Chondrocyte (in vitro differentiated cells): Measurements from ENCODE around the gene MRPL53. TPM values are rescaled to one million over a fixed set of nuclear protein-coding genes. Genes with fewer than 3 reads are reported as not detected.

Experiments used
- DNase-seq: peaks from one replicate; pipeline ENCODE4 v3.0.0; 2021; ENCODE audit warnings: mixed read lengths, low spot score
- H3K27ac Mint-ChIP-seq: one replicate; pipeline ENCODE4 v1.8.0; 2021; ENCODE audit warnings: mild to moderate bottlenecking, moderate library complexity, mixed read lengths; ENCODE audit not compliant: unreplicated experiment
- H3K27me3 Mint-ChIP-seq: 2 replicates; pipeline ENCODE4 v1.8.0; 2021; ENCODE audit warnings: low read depth, mixed read lengths
- H3K36me3 Mint-ChIP-seq: 2 replicates; pipeline ENCODE4 v1.8.0; 2021; ENCODE audit warnings: low read depth, mixed read lengths
- H3K4me1 Mint-ChIP-seq: 2 replicates; pipeline ENCODE4 v1.8.0; 2021; ENCODE audit warnings: low read depth, mild to moderate bottlenecking, mixed read lengths
- H3K4me3 Mint-ChIP-seq: one replicate; pipeline ENCODE4 v1.8.0; 2021; ENCODE audit warnings: mild to moderate bottlenecking, moderate library complexity, mixed read lengths; ENCODE audit not compliant: unreplicated experiment
- H3K9me3 Mint-ChIP-seq: 2 replicates; pipeline ENCODE4 v1.8.0; 2021; ENCODE audit warnings: low read depth, mixed read lengths
- total RNA-seq: library from RNA; stranded (reverse); gene quantifications from 3 replicates; pipeline ENCODE4 v1.2.1, GENCODE V29; 2021
- TF ChIP-seq, protein P1 (sequence below): fragments of 200-600 bp; sonication (generic); IDR thresholded peaks from 2 replicates; pipeline ENCODE4 v1.5.0; 2021; ENCODE audit warnings: antibody characterized with exemption, mild to moderate bottlenecking, moderate library complexity

MRPL53 gene
- total RNA-seq, 1 donor from 2014 or later = 49.5 TPM

DNA sequence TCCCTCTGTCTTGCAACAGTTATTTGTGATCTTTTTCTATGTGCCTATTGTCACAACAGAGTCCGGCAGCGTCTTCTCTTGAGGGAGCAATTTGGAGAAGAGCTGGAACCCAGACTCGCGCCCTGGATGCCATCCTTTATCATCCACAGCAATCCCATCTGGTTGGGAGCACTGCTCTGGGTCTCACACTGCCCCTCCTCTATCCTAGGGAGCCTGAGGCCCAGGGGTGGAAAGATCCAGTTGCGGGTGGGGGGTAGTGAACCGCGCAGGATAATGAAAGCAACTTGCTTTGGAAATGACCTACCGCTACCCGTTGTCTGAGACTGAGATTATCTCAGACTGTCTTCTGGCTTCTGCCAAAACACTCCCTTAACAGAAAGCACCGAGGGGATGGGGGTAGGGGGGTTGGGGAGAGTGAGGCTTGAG is 13.5 kb downstream of the MRPL53 start:
- Mint-ChIP-seq H3K9me3 (no peaks in the 10 kb centered on the region), H3K4me3 (peak overlapping the region; percentile 89), H3K36me3 (peaks cover 2% of the 10 kb centered on the region), H3K27me3 (no peaks in the 10 kb centered on the region), H3K27ac (peak overlapping the region; percentile 97), H3K4me1 (peaks cover 62% of the 10 kb centered on the region)
- TF ChIP-seq, protein P1, sequence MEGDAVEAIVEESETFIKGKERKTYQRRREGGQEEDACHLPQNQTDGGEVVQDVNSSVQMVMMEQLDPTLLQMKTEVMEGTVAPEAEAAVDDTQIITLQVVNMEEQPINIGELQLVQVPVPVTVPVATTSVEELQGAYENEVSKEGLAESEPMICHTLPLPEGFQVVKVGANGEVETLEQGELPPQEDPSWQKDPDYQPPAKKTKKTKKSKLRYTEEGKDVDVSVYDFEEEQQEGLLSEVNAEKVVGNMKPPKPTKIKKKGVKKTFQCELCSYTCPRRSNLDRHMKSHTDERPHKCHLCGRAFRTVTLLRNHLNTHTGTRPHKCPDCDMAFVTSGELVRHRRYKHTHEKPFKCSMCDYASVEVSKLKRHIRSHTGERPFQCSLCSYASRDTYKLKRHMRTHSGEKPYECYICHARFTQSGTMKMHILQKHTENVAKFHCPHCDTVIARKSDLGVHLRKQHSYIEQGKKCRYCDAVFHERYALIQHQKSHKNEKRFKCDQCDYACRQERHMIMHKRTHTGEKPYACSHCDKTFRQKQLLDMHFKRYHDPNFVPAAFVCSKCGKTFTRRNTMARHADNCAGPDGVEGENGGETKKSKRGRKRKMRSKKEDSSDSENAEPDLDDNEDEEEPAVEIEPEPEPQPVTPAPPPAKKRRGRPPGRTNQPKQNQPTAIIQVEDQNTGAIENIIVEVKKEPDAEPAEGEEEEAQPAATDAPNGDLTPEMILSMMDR = no peak
- DNase-seq = no peak

DNA sequence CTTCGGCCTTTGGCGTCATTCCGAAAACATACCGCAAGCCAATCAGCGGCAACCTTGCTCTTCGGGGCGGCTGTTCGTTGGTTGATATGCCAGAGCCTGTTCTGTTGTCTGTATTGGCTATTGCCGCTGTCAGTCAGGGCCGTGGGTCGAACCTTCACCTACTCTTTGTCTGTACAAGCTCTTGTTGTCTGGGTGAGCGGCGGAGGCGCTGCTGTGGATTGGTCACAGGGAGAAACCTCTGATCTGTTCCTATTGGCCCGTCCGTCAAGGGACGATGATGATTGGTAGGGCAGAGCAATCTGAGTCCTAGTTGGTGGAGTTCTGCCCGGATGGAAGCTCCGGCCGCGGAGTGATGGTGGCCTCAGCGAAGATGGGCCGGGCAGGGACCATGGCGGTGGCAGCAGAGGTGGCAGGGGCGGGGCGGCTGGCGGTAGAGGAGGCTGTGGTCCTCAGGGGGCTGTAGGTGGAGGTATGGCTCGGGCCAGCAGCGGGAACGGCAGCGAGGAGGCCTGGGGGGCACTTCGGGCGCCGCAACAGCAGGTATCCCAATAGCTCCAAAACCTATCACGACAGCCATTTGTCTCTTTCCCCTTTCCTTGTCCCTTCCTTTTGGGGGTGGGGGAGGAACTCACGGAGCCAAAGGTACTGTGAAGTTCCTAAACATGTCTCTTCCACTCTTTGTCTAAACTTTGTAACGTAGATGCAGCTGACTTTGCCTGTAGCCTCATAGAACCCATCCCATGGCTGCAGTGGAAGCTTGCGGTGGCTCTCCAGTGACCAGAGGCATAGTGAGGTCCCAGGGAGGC is 14.1 kb downstream of the MRPL53 start, which contains the start of gene WBP1:
TSS of gene WBP1 (plus strand) at position 307 of the 806 bp plus-strand sequence. CDS start at position 472, 165 bp downstream.
- peak within 1 kb of the TSS; percentile 98 for H3K27ac Mint-ChIP-seq
- peak; percentile 99 for DNase-seq
- peak within 1 kb of the TSS; percentile 89 for H3K4me3 Mint-ChIP-seq
- H3K4me1 Mint-ChIP-seq = peaks cover 57% of the 10 kb centered on the region
- TF ChIP-seq, protein P1 = no peak
- H3K9me3 Mint-ChIP-seq = no peaks in the 10 kb centered on the region
- H3K27me3 Mint-ChIP-seq = no peaks in the 10 kb centered on the region
- peaks cover 2% of the 10 kb centered on the region for H3K36me3 Mint-ChIP-seq

GRCh38 chr2:74457549-74458131 is 14.8 kb downstream of the MRPL53 start:
- TF ChIP-seq, protein P1 = no peak
- peak overlapping the region; percentile 97 for H3K27ac Mint-ChIP-seq
- no peaks in the 10 kb centered on the region for H3K27me3 Mint-ChIP-seq
- peaks cover 2% of the 10 kb centered on the region for H3K36me3 Mint-ChIP-seq
- H3K9me3 Mint-ChIP-seq = no peaks in the 10 kb centered on the region
- H3K4me1 Mint-ChIP-seq = peaks cover 50% of the 10 kb centered on the region
- H3K4me3 Mint-ChIP-seq = peak overlapping the region; percentile 89
- DNase-seq = no peak

- no peaks in the 10 kb centered on the region for H3K27me3 Mint-ChIP-seq
These were observed 15.3 kb downstream of the MRPL53 start for GRCh38 chr2:74457129-74457548.

More at GRCh38 chr2:74457129-74457548, 15.3 kb downstream of the MRPL53 start:
- H3K4me3 Mint-ChIP-seq = peak overlapping the region; percentile 89
- TF ChIP-seq, protein P1 = no peak
- peaks cover 2% of the 10 kb centered on the region for H3K36me3 Mint-ChIP-seq
- DNase-seq = no peak
- peaks cover 49% of the 10 kb centered on the region for H3K4me1 Mint-ChIP-seq
- H3K9me3 Mint-ChIP-seq = no peaks in the 10 kb centered on the region
- H3K27ac Mint-ChIP-seq = peak overlapping the region; percentile 98
